SIG-M5 treated with dmso at 0.1 percent for 504 hours (cell line): ENCODE measurements around the gene CDCA3.
"Not testable (repeated sequence)": the region's sequence is repeated elsewhere in the genome, so short reads cannot be mapped to it uniquely, and the experiment has no call there.

Source experiments
- DNase-seq: peaks from one replicate; lab custom pipeline; 2025; ENCODE audit not compliant: unreplicated experiment; lab: John Stamatoyannopoulos, UW

Gene CDCA3

GRCh38 chr12:6872073-6873048 is 21.3 kb upstream of the CDCA3 start:
- DNase-seq: peak; percentile 60

GRCh38 chr12:6871052-6871957 is 20.2 kb upstream of the CDCA3 start:
- DNase-seq: peak; percentile 49

GRCh38 chr12:6870304-6870703 is 19.2 kb upstream of the CDCA3 start:
- not testable (repeated sequence) for DNase-seq

GRCh38 chr12:6869049-6870021 is 18.2 kb upstream of the CDCA3 start:
- DNase-seq: peak; percentile 78

- DNase-seq: peak; percentile 41
These were observed 17.3 kb upstream of the CDCA3 start for GRCh38 chr12:6868211-6869048.

- peak; percentile 46 for DNase-seq
These were observed 16.5 kb upstream of the CDCA3 start, which contains the start of gene TPI1 for GRCh38 chr12:6867413-6868210. TPI1 (plus strand) TSS chr12:6867531; CDS start chr12:6867567, 36 bp downstream.

- peak; percentile 64 for DNase-seq
These were observed 15.9 kb upstream of the CDCA3 start for GRCh38 chr12:6866920-6867412.

GRCh38 chr12:6866163-6866919 is 15.3 kb upstream of the CDCA3 start:
- no peak for DNase-seq

- not testable (repeated sequence) for DNase-seq
These were observed 14.2 kb upstream of the CDCA3 start for GRCh38 chr12:6865307-6865706.

GRCh38 chr12:6863586-6864321 is 12.7 kb upstream of the CDCA3 start:
- no peak for DNase-seq

GRCh38 chr12:6863033-6863432 is 11.9 kb upstream of the CDCA3 start:
- no peak for DNase-seq

- no peak for DNase-seq
These were observed 10.3 kb upstream of the CDCA3 start for GRCh38 chr12:6861391-6861790.

GRCh38 chr12:6860942-6861341 is 9.9 kb upstream of the CDCA3 start:
- DNase-seq: no peak

GRCh38 chr12:6860116-6860515 is 9.0 kb upstream of the CDCA3 start:
- no peak for DNase-seq

GRCh38 chr12:6858799-6859198 is 7.7 kb upstream of the CDCA3 start:
- DNase-seq: no peak

- no peak for DNase-seq
These were observed 4.2 kb upstream of the CDCA3 start for GRCh38 chr12:6855322-6855721.

- DNase-seq: no peak
These were observed 3.0 kb upstream of the CDCA3 start for GRCh38 chr12:6854036-6854435.
